ENCODE results near the gene FOXO3.

DNA sequence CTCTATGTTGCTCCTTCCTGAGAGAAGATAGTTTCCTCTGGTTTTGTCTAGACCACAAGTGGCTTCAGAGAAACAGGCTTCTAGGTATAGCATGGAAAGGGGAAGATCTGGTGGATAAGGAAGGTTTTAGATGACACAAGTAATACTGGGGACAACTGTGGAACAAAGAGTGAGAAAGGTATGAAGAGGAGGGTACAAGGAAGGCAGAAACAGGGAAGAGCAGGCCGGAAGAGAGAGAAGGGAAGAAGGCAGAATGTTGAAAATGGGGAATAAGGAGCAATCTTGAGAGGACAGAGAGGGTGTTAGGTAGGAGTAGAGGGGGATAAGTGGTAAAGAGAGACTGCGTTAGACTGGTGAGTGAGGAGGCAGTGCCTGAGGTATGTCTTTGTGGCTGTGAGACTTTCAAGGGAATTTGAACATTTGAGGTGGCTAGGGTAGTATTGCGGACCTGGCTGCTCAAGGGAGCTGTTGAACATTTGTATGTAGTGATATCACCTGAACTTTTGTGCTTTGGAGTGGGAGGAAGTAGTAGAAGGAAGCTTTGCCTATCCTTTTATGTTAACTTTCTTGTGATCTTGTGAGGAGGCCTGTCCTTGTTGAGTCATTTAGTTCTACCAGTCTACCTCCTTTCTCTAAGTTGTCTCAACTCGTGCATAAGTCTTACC lies 69.5 kb downstream of the FOXO3 start:
- no peak for TF ChIP-seq EZH2 (IDR thresholded peaks at IDR 0.05; ENCODE audit: insufficient read depth, low read length)
- TF ChIP-seq CTCF (IDR thresholded peaks at IDR 0.05; ENCODE audit: insufficient read depth, low read depth, low read length) = no peak
